Measurements from ENCODE around the gene GPRC5A.

The GPRC5A gene

DNA sequence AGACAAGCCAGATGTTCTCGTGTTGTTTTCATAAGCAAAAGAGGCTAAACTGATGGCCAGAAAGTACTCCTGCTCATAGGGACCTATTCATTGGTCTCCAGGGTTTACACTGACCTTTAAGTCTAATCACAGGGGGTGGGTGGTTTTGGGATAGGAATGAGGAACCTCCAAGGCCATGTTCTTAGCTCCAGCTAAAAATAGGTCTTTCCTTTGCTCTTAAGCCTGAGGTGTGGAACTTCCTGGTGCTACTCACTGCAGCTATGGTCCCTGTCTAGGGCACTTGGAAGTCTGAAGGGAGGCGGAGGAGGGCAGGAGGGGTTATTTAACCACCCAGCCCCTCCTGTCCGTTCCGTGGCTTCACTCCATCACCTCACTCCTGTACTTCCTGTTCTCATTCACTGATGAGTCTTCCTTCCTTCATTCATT, 18.6 kb downstream of the GPRC5A start:
- no peak for DNase-seq

DNA sequence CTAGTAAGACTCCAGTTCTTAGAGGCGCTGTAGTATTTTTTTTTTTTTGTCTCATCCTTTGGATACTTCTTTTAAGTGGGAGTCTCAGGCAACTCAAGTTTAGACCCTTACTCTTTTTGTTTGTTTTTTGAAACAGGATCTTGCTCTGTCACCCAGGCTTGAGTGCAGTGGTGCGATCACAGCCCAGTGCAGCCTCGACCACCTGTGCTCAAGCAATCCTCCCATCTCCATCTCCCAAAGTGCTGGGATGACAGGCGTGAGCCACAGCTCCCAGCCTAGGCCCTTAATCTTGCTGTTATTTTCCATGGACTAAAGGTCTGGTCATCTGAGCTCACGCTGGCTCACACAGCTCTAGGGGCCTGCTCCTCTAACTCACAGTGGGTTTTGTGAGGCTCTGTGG, 21.3 kb downstream of the GPRC5A start:
- DNase-seq = no peak

DNA sequence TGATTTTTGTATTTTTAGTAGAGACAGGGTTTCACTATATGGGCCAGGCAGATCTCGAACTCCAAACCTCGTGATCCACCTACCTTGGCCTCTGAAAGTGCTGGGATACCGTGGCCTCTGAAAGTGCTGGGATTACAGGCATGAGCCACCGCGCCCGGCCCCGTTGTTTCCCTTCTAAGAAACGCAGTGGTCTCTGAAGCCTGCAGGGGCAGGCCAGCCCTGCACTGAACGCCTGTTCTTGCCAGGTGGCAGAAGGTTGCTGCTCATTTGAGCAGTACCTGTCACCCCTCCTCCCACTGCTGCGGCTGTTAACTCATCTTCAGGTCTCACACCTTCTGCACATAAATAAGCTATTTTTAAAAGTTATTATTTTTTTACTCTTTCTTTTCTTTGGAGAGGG, 24.3 kb downstream of the GPRC5A start:
- no peak for DNase-seq

- DNase-seq = peak; percentile 33
Observed at GRCh38 chr12:12916135-12916944, 25.0 kb downstream of the GPRC5A start.

DNA sequence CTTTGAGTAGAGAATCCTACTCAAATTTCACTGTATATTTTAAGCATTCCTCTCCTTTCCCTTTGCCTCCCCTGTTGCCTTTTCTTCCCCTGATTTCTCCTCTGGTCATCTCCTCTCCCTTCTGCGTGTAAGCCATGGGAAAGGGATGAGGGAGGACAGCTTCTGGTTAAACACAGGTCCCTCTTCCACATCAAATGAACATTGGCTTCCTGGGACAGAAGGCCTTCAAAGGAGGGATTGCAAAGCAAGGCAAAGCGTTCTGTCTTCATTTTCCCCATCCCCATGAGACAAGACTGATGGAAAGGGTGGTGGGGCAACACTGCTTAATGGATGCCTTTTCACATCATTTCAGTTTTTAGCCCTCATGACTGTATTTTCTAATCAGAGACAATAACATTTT, 26.2 kb downstream of the GPRC5A start:
- DNase-seq = no peak

DNA sequence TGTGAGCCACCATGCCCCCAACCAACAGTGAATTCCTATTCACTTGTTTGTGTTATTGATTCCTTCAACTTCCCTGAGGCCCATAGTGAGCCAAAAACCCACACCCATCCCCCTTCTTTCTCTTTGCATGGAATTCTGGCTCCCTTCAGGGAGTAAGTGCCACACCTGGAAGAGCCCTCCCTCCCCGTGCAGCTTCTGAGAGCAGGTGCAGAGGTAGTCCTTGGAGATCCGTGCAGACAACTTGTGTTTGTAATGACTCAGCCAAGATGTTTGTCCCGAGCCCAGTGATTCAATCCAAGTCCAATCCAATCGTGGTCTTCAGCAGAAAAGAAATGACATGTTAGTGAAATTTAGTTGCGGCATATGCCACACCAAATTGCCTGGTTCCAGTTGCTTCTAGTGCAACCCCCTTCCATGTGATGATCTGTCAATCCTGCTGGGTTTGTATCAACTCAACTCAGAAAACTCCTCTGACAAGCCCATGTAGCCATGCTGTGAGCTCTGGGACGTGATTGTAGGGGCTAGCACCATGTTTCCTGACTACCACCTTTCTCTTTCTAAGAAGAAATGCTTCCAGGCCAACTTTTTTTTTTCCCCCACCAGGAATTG, 27.5 kb downstream of the GPRC5A start:
- no peak for DNase-seq

DNA sequence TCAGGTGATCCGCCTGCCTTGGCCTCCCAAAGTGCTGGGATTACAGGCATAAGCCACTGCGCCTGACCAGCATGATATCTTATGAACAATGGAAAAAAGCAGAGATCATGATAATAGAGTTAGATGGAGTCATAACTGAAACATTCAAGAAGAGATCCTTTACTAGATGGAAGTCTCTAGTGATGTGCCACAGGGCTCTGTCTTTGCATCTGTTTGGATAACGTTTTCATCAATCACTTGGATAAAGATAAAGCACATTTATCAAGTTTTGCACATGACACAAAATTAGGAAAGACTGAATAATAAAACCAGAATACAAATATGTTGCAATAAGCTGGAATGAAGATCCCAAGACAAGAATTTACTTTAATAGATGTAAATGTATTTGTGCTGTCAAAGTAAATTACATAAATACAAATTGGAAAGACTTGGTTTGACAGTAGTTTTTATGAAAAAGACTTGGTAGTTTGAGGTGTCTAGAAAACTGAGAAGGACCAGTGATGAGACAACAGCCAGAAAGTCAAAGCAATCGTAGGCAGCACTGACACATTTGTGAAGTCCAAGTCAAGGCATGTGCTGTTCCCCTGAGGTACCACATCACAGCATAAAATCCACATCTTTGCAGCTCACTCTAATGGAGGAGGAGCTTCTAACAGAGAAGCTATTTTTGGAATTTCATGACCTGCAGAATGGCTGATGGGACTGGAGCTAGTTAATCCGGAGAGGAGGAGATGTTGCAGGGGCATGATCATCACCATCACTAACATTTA, 28.5 kb downstream of the GPRC5A start:
- DNase-seq = no peak

GRCh38 chr12:12922191-12922616, 30.8 kb downstream of the GPRC5A start:
- no peak for DNase-seq

- no peak for DNase-seq
Observed at GRCh38 chr12:12922978-12923377, 31.6 kb downstream of the GPRC5A start.

GRCh38 chr12:12924169-12924568, 32.8 kb downstream of the GPRC5A start:
- DNase-seq = no peak

GRCh38 chr12:12925388-12925787, 34.0 kb downstream of the GPRC5A start:
- DNase-seq = no peak

DNA sequence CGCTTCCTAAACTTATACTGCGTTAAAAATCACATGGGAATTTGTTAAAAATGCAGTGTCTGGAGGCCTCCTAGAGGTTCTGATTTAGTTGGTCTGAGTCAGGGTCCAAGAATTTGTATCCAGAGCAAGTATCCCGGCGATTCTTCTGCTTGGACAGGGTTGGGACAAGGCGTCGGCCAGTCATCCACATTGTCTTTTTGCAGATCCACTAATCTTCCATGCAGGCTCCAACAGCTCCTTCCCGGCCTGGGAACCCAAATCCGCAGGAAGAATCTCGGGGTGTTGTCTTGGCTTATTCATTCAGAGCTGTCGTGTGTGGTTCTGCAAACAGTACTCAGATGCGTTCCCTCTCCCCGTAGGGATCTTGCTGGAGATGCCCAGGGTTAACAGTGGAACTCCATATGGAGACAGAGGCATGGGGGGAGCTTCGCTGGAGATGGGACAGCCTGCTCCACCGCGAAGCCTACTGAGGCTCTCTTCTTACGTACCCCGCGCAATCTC, 35.3 kb downstream of the GPRC5A start:
- DNase-seq = no peak

DNA sequence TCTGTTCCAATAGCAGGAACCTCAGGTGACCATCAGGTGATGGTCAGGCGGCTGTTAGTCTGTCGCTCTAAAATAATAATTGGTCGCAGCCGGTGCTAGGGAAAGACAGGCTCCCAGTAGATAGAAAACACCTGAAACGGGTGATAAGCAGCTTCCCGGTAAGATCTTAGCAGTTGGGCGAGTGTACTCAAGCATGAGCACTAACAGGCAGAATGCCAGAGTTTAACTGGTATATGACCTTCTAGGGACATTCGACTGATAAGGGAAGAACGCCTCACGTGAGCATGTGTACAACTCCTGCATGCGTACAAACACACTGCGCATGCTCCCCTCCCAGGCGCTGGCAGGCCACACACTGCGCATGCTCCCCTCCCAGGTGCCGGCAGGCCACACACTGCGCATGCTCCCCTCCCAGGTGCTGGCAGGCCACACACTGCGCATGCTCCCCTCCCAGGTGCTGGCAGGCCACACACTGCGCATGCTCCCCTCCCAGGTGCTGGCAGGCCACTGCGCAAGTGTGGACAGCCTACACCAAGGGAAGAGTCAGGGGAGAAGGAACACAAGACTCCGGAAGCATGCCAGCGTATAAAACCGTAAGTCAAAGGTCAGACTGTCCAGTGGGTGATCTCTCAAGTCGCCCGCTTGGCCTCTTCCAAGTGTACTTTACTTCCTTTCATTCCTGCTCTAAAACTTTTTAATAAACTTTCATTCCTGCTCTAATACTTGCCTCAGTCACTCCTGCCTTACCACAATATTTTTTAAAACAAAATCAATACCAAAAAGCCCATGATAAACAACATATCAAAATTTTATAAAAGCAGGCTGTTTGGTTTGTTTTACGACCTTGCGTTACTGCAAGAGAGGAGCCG, 36.1 kb downstream of the GPRC5A start:
- DNase-seq = no peak

GRCh38 chr12:12929696-12930095, 38.3 kb downstream of the GPRC5A start:
- DNase-seq = no peak

GRCh38 chr12:12930633-12931219, 39.4 kb downstream of the GPRC5A start:
- DNase-seq = no peak

GRCh38 chr12:12933742-12934141, 42.4 kb downstream of the GPRC5A start:
- DNase-seq = no peak

- no peak for DNase-seq
Observed at GRCh38 chr12:12934556-12934955, 43.2 kb downstream of the GPRC5A start.

DNA sequence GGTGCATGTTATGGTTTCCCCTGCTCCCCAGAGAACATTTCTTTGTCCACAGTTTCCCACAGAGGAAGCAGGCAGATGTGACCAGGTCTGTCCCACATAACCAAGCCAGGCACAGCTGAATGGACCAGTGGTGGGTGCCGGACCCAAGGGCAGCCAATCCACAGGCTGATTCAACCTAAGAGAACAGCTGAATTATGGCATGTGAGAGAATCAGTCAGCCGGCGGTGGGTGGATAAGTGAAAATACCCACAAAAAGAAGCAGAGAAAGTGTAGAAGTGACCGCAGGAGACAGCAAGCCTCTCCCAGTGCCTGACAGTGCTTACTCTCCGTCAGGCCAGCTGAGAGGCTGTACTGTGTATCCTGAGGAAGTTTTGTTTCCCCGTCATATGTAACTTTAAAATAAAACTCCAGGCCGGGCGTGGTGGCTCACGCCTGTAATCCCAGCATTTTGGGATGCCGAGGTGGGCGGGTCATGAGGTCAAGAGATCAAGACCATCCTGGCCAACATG, 45.7 kb downstream of the GPRC5A start:
- DNase-seq = no peak

DNA sequence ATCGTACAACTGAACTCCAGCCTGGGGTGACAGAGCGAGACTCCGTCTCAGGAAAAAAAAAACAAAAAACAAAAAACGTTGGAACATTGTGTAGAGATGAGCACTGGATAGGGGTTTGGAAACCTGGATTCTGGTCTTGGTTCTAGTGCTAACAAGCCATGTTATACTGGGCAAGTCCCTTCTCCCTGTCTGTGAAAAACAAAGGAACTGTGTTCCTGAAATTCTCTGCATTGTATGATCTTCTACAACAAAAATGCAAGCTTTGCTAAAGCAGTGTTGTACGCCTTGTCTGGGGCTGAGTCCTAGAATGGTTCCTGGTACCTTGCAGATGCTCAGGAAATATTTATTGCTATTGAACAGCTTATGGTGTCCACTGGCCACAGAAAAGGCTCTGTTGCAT, 47.2 kb downstream of the GPRC5A start:
- no peak for DNase-seq

DNA sequence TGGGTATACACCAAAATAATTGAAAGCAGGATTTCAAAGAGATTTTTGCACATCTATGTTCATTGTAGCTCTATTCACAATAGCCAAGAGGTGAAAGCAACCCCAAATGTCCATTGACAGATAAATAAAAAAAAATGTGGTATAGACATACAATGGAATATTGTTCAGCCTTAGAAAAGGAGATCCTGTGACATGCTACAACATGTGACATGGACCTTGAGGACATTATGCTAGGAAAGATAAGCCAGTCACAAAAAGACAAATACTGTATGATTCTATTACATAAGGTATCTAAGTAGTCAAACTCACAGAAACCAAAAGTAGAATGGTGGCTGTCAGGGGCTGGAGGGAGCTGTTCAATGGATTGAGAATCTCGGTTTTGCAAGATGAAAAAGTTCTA, 48.5 kb downstream of the GPRC5A start:
- DNase-seq = no peak

DNA sequence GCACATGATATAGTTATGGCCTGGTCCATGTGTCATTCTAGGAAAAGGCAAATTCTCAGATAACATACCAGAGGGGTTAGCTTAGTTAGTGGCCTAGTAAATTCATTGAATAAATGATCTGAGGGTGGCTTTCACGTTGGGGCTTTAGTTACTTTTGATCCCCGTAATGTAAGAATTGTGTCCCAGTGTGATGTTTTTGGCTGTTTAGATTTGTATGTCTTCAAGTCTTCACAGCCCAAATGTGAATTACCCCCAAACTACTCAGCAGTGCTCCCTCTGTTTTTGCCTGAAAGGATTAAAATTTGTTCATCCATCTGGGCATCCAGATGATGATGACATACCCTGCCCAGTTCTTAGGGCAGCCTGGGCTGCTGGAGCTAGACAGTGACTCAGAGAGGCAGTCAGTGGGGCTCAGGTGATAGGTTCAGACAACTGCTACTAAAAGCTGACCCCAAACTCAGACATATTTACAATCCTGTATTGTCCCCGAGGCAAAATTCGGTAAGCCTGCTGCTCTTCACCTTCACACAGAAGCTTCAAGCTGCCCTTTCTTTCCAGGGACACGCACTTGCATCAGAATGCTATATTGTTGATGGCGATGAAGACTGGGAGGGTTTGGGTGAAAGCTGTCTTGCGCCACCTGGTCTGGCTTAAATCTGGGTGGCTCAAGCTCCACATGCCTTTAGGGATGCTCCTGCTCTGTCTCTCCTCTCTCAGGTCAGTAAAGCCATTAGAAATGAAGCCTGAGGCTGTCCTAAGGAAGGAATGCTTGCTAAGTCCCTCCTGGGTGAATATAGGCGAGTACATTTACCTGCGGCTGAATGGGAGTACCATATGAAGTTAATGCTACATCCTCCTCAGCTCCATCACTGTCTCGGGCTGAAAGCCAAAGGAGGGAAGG, 50.3 kb downstream of the GPRC5A start:
- DNase-seq = no peak
